ENCODE results near the gene SLC25A20. TPM values are rescaled to one million over a fixed set of nuclear protein-coding genes. Genes with fewer than 3 reads are reported as not detected.
"Not testable (repeated sequence)": the region's sequence is repeated elsewhere in the genome, so short reads cannot be mapped to it uniquely, and the experiment has no call there.

SLC25A20 gene
- total RNA-seq, 1 donor from 2014 or later, result 15.1 TPM

GRCh38 chr3:48827874-48828273 is 70.8 kb downstream of the SLC25A20 start:
- H3K27me3 ChIP-seq (ENCODE audit: control insufficient read depth in 3 of 3, insufficient read depth in 3 of 3, low read length in 3 of 3); H3K9me3 ChIP-seq (ENCODE audit: control insufficient read depth in 3 of 3, low read length in 3 of 3); H3K27ac ChIP-seq (ENCODE audit: low read depth, low read length); H3K9ac ChIP-seq (ENCODE audit: low read depth in 1 of 3, low read length in 3 of 3); H3K4me1 ChIP-seq (ENCODE audit: control insufficient read depth in 3 of 3, insufficient read depth in 3 of 3, low read length in 3 of 3); H3K4me3 ChIP-seq (ENCODE audit: low read length in 3 of 3); H3K36me3 ChIP-seq (ENCODE audit: control insufficient read depth in 3 of 3, insufficient read depth in 3 of 3, low read length in 3 of 3): not testable (repeated sequence)

- no peak overlapping the region for H3K27ac ChIP-seq (ENCODE audit: low read depth, low read length)
- no peaks in the 10 kb centered on the region for H3K27me3 ChIP-seq (ENCODE audit: control insufficient read depth in 3 of 3, insufficient read depth in 3 of 3, low read length in 3 of 3)
- no peaks in the 10 kb centered on the region for H3K9me3 ChIP-seq (ENCODE audit: control insufficient read depth in 3 of 3, low read length in 3 of 3)
- H3K4me3 ChIP-seq (ENCODE audit: low read length in 3 of 3), result no peak overlapping the region
- H3K9ac ChIP-seq (ENCODE audit: low read depth in 1 of 3, low read length in 3 of 3), result no peak overlapping the region
- H3K36me3 ChIP-seq (ENCODE audit: control insufficient read depth in 3 of 3, insufficient read depth in 3 of 3, low read length in 3 of 3), result no peaks in the 10 kb centered on the region
- H3K4me1 ChIP-seq (ENCODE audit: control insufficient read depth in 3 of 3, insufficient read depth in 3 of 3, low read length in 3 of 3), result peaks cover 0 to 3% (median 2%) of the 10 kb centered on the region in 3 donors
Measured at GRCh38 chr3:48826451-48826850, 72.2 kb downstream of the SLC25A20 start.

GRCh38 chr3:48820612-48821324 is 77.9 kb downstream of the SLC25A20 start:
- Histone ChIP-seq H3K36me3 (ENCODE audit: control insufficient read depth in 3 of 3, insufficient read depth in 3 of 3, low read length in 3 of 3) (no peaks in the 10 kb centered on the region), H3K27me3 (ENCODE audit: control insufficient read depth in 3 of 3, insufficient read depth in 3 of 3, low read length in 3 of 3) (no peaks in the 10 kb centered on the region), H3K4me3 (ENCODE audit: low read length in 3 of 3) (peak overlapping the region in 1 of 3 donors; percentile 11), H3K9ac (ENCODE audit: low read depth in 1 of 3, low read length in 3 of 3) (no peak overlapping the region), H3K27ac (ENCODE audit: low read depth, low read length) (peak overlapping the region; percentile 28), H3K4me1 (ENCODE audit: control insufficient read depth in 3 of 3, insufficient read depth in 3 of 3, low read length in 3 of 3) (peaks cover 18 to 20% (median 18%) of the 10 kb centered on the region in 3 donors), H3K9me3 (ENCODE audit: control insufficient read depth in 3 of 3, low read length in 3 of 3) (no peaks in the 10 kb centered on the region)

- no peak overlapping the region for H3K27ac ChIP-seq (ENCODE audit: low read depth, low read length)
- no peaks in the 10 kb centered on the region for H3K9me3 ChIP-seq (ENCODE audit: control insufficient read depth in 3 of 3, low read length in 3 of 3)
- no peak overlapping the region for H3K9ac ChIP-seq (ENCODE audit: low read depth in 1 of 3, low read length in 3 of 3)
- H3K27me3 ChIP-seq (ENCODE audit: control insufficient read depth in 3 of 3, insufficient read depth in 3 of 3, low read length in 3 of 3), result no peaks in the 10 kb centered on the region
- H3K4me3 ChIP-seq (ENCODE audit: low read length in 3 of 3), result no peak overlapping the region
- H3K4me1 ChIP-seq (ENCODE audit: control insufficient read depth in 3 of 3, insufficient read depth in 3 of 3, low read length in 3 of 3), result peaks cover 18 to 20% (median 18%) of the 10 kb centered on the region in 3 donors
- H3K36me3 ChIP-seq (ENCODE audit: control insufficient read depth in 3 of 3, insufficient read depth in 3 of 3, low read length in 3 of 3), result no peaks in the 10 kb centered on the region
Measured at GRCh38 chr3:48819234-48820221, 79.2 kb downstream of the SLC25A20 start.

- no peaks in the 10 kb centered on the region for H3K9me3 ChIP-seq (ENCODE audit: control insufficient read depth in 3 of 3, low read length in 3 of 3)
- H3K4me3 ChIP-seq (ENCODE audit: low read length in 3 of 3), result no peak overlapping the region
- H3K36me3 ChIP-seq (ENCODE audit: control insufficient read depth in 3 of 3, insufficient read depth in 3 of 3, low read length in 3 of 3), result no peaks in the 10 kb centered on the region
- no peaks in the 10 kb centered on the region for H3K27me3 ChIP-seq (ENCODE audit: control insufficient read depth in 3 of 3, insufficient read depth in 3 of 3, low read length in 3 of 3)
- H3K27ac ChIP-seq (ENCODE audit: low read depth, low read length), result no peak overlapping the region
- H3K4me1 ChIP-seq (ENCODE audit: control insufficient read depth in 3 of 3, insufficient read depth in 3 of 3, low read length in 3 of 3), result peaks cover 0 to 4% (median 0%) of the 10 kb centered on the region in 3 donors
- no peak overlapping the region for H3K9ac ChIP-seq (ENCODE audit: low read depth in 1 of 3, low read length in 3 of 3)
Measured at GRCh38 chr3:48811524-48811923, 87.2 kb downstream of the SLC25A20 start.

Other genes with a start within 250 kb of the SLC25A20 start
- under 0.01 TPM for gene CELSR3, start 236.0 kb downstream of the SLC25A20 start, total RNA-seq
- gene NCKIPSD, start 213.0 kb downstream of the SLC25A20 start, total RNA-seq, result 3.1 TPM
- gene IP6K2, start 181.7 kb downstream of the SLC25A20 start, total RNA-seq, result 33.9 TPM
- 26.6 TPM for gene PRKAR2A, start 51.0 kb downstream of the SLC25A20 start, total RNA-seq
- gene ARIH2, start 20.0 kb upstream of the SLC25A20 start, total RNA-seq, result 51.7 TPM
- gene P4HTM, start 91.4 kb upstream of the SLC25A20 start, total RNA-seq, result 17.2 TPM
- 54.3 TPM for gene WDR6, start 108.5 kb upstream of the SLC25A20 start, total RNA-seq
- 27.7 TPM for gene DALRD3, start 119.7 kb upstream of the SLC25A20 start, total RNA-seq
- gene NDUFAF3, start 123.2 kb upstream of the SLC25A20 start, total RNA-seq, result 39.1 TPM
- gene IMPDH2, start 130.5 kb upstream of the SLC25A20 start, total RNA-seq, result 523 TPM
- 92.9 TPM for gene QRICH1, start 195.2 kb upstream of the SLC25A20 start, total RNA-seq
- gene QARS1, start 205.9 kb upstream of the SLC25A20 start, total RNA-seq, result 393 TPM
- 37.1 TPM for gene USP19, start 221.9 kb upstream of the SLC25A20 start, total RNA-seq
- gene LAMB2, start 234.2 kb upstream of the SLC25A20 start, total RNA-seq, result 601 TPM